Measurements from ENCODE around the gene LIN9.
"Not testable (repeated sequence)": the region's sequence is repeated elsewhere in the genome, so short reads cannot be mapped to it uniquely, and the experiment has no call there.

Gene LIN9

DNA sequence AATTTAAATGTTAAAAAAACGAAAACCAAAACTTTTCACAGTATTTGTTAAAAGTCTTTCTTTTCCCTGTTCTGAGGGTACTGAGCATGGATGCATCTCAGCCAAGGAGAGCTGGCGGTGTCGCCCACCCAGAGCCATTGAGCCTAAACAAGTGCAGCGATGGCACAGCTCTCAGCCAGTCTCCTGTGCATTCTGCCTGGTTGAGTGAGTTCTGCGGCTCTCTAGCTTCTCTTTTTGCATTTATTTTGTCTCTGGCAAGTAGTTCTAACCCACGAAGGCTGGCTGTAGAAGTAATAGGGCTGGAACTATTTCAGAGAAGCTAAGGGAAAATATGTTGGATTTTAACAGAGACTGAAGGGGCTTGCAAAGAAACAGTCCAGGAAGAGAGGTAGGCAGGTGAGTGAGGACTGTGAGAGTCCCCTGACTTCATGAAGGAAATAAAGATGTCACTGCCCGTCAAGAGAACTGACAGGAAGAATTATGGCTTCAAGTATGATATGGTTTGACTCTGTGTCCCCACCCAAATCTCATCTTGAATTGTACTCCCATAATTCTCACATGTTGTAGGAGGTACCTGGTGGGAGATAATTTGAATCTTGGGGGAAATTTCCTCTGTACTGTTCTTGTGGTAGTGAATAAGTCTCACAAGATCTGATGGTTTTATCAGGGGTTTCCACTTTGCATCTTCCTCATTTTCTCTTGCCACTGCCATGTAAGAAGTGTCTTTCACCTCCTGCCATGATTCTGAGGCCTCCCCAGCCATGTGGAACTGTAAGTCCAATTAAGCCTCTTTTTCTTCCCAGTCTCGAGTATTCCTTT is 35.7 kb upstream of the LIN9 start:
- Histone ChIP-seq H3K9me3 (ENCODE audit: control insufficient read depth, insufficient read depth, low read length) (no peaks in the 10 kb centered on the region; the same call in 1 of the 2 replicates), H3K36me3 (ENCODE audit: control insufficient read depth, insufficient read depth, low read length) (no peaks in the 10 kb centered on the region), H3K4me1 (ENCODE audit: control insufficient read depth, insufficient read depth, low read length) (no peaks in the 10 kb centered on the region), H3K27ac (ENCODE audit: low read length) (no peak overlapping the region), H3K4me3 (ENCODE audit: low read length) (no peak overlapping the region), H3K27me3 (ENCODE audit: control insufficient read depth, insufficient read depth, low read length) (no peaks in the 10 kb centered on the region)
- DNase-seq (ENCODE audit: low read depth, low spot score): no peak
- no CpG with 5 or more reads among the region's 8 CpGs for WGBS (ENCODE audit: insufficient coverage, insufficient read length)

DNA sequence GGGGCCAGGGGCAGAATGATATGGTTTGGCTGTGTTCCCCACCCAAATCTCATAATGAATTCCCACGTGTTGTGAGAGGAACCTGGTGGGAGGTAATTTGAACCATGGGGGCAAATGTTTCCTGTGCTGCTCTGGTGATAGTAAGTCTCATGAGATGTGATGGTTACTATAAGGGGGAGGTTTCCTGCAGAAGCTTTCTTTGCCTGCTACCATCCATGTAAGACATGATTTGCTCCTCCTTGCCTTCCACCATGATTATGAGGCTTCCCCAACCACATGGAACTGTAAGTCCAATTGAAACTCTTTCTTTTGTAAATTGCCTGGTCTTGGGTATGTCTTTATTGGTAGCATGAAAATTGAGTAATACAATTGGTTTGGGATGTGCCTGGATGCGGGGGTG is 33.7 kb upstream of the LIN9 start:
- DNase-seq (ENCODE audit: low read depth, low spot score): no peak
- no peak overlapping the region for H3K27ac ChIP-seq (ENCODE audit: low read length)
- H3K27me3 ChIP-seq (ENCODE audit: control insufficient read depth, insufficient read depth, low read length): no peaks in the 10 kb centered on the region
- no CpG with 5 or more reads among the region's 2 CpGs for WGBS (ENCODE audit: insufficient coverage, insufficient read length)
- no peaks in the 10 kb centered on the region for H3K36me3 ChIP-seq (ENCODE audit: control insufficient read depth, insufficient read depth, low read length)
- no peaks in the 10 kb centered on the region for H3K4me1 ChIP-seq (ENCODE audit: control insufficient read depth, insufficient read depth, low read length)
- H3K9me3 ChIP-seq (ENCODE audit: control insufficient read depth, insufficient read depth, low read length): no peaks in the 10 kb centered on the region; the same call in 1 of the 2 replicates
- no peak overlapping the region for H3K4me3 ChIP-seq (ENCODE audit: low read length)

GRCh38 chr1:226340111-226340510 is 31.1 kb upstream of the LIN9 start:
- DNase-seq (ENCODE audit: low read depth, low spot score): not testable (repeated sequence)
- no CpG with 5 or more reads among the region's 3 CpGs for WGBS (ENCODE audit: insufficient coverage, insufficient read length)

DNA sequence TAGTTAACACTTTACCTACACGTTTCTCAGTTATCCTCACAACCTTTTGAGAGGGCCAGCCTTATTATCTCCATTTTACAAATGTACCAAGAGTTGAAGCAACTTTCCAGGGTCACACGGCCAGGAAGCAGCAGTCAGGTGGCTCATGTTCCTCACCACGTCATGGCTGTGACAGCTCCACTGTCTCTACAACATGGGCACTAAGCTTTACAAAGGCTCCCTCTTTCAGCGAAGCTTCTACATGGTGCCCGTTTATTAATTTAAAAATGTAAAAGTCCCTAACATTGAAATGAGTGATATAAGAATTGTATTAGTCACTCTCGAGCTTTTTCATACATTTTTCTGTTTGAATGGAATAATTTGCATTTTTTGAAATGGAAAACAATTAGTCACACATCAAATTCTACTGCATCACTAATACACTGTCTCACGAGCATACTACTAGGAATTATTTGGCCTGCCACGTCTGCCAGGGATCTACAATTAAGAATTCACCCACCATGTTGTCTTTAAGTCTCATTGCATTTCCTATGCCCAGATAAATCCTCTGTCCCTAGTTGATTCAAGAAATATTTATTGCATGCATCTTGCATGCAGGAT is 28.4 kb upstream of the LIN9 start:
- Histone ChIP-seq H3K36me3 (ENCODE audit: control insufficient read depth, insufficient read depth, low read length) (no peaks in the 10 kb centered on the region), H3K4me1 (ENCODE audit: control insufficient read depth, insufficient read depth, low read length) (no peaks in the 10 kb centered on the region), H3K27ac (ENCODE audit: low read length) (no peak overlapping the region), H3K9me3 (ENCODE audit: control insufficient read depth, insufficient read depth, low read length) (no peaks in the 10 kb centered on the region), H3K27me3 (ENCODE audit: control insufficient read depth, insufficient read depth, low read length) (no peaks in the 10 kb centered on the region), H3K4me3 (ENCODE audit: low read length) (no peak overlapping the region)
- DNase-seq (ENCODE audit: low read depth, low spot score): no peak
- no CpG with 5 or more reads among the region's 8 CpGs for whole genome bisulfite sequencing (ENCODE audit: insufficient coverage, insufficient read length)

More at GRCh38 chr1:226340111-226340510, 31.1 kb upstream of the LIN9 start:
- H3K27me3 ChIP-seq (ENCODE audit: control insufficient read depth, insufficient read depth, low read length); H3K9me3 ChIP-seq (ENCODE audit: control insufficient read depth, insufficient read depth, low read length); H3K27ac ChIP-seq (ENCODE audit: low read length); H3K36me3 ChIP-seq (ENCODE audit: control insufficient read depth, insufficient read depth, low read length); H3K4me1 ChIP-seq (ENCODE audit: control insufficient read depth, insufficient read depth, low read length); H3K4me3 ChIP-seq (ENCODE audit: low read length): not testable (repeated sequence)

- Histone ChIP-seq H3K27ac (ENCODE audit: low read length) (no peak overlapping the region), H3K36me3 (ENCODE audit: control insufficient read depth, insufficient read depth, low read length) (no peaks in the 10 kb centered on the region), H3K4me3 (ENCODE audit: low read length) (no peak overlapping the region), H3K9me3 (ENCODE audit: control insufficient read depth, insufficient read depth, low read length) (no peaks in the 10 kb centered on the region), H3K4me1 (ENCODE audit: control insufficient read depth, insufficient read depth, low read length) (no peaks in the 10 kb centered on the region), H3K27me3 (ENCODE audit: control insufficient read depth, insufficient read depth, low read length) (no peaks in the 10 kb centered on the region)
- DNase-seq (ENCODE audit: low read depth, low spot score): no peak
- no CpG with 5 or more reads among the region's 1 CpG for WGBS (ENCODE audit: insufficient coverage, insufficient read length)
Observed at GRCh38 chr1:226335661-226336060, 26.7 kb upstream of the LIN9 start.

GRCh38 chr1:226332947-226333346 is 24.0 kb upstream of the LIN9 start:
- WGBS (ENCODE audit: insufficient coverage, insufficient read length): no CpG with 5 or more reads among the region's 2 CpGs
- H3K27ac ChIP-seq (ENCODE audit: low read length): no peak overlapping the region
- no peaks in the 10 kb centered on the region for H3K27me3 ChIP-seq (ENCODE audit: control insufficient read depth, insufficient read depth, low read length)
- H3K4me1 ChIP-seq (ENCODE audit: control insufficient read depth, insufficient read depth, low read length): no peaks in the 10 kb centered on the region
- no peaks in the 10 kb centered on the region for H3K9me3 ChIP-seq (ENCODE audit: control insufficient read depth, insufficient read depth, low read length)
- H3K4me3 ChIP-seq (ENCODE audit: low read length): no peak overlapping the region
- no peak for DNase-seq (ENCODE audit: low read depth, low spot score)
- H3K36me3 ChIP-seq (ENCODE audit: control insufficient read depth, insufficient read depth, low read length): no peaks in the 10 kb centered on the region

- no peak for DNase-seq (ENCODE audit: low read depth, low spot score)
- no peaks in the 10 kb centered on the region for H3K9me3 ChIP-seq (ENCODE audit: control insufficient read depth, insufficient read depth, low read length)
- no CpG with 5 or more reads among the region's 3 CpGs for WGBS (ENCODE audit: insufficient coverage, insufficient read length)
Observed at GRCh38 chr1:226329237-226329636, 20.3 kb upstream of the LIN9 start.

GRCh38 chr1:226327761-226328162 is 18.8 kb upstream of the LIN9 start:
- no peaks in the 10 kb centered on the region for H3K36me3 ChIP-seq (ENCODE audit: control insufficient read depth, insufficient read depth, low read length)
- no peak overlapping the region for H3K4me3 ChIP-seq (ENCODE audit: low read length)
- H3K27me3 ChIP-seq (ENCODE audit: control insufficient read depth, insufficient read depth, low read length): no peaks in the 10 kb centered on the region
- no peak overlapping the region for H3K27ac ChIP-seq (ENCODE audit: low read length)
- H3K9me3 ChIP-seq (ENCODE audit: control insufficient read depth, insufficient read depth, low read length): no peaks in the 10 kb centered on the region
- WGBS (ENCODE audit: insufficient coverage, insufficient read length): no CpG with 5 or more reads among the region's 2 CpGs
- no peaks in the 10 kb centered on the region for H3K4me1 ChIP-seq (ENCODE audit: control insufficient read depth, insufficient read depth, low read length)
- no peak for DNase-seq (ENCODE audit: low read depth, low spot score)

More at GRCh38 chr1:226329237-226329636, 20.3 kb upstream of the LIN9 start:
- Histone ChIP-seq H3K36me3 (ENCODE audit: control insufficient read depth, insufficient read depth, low read length) (no peaks in the 10 kb centered on the region), H3K27ac (ENCODE audit: low read length) (no peak overlapping the region), H3K27me3 (ENCODE audit: control insufficient read depth, insufficient read depth, low read length) (no peaks in the 10 kb centered on the region), H3K4me1 (ENCODE audit: control insufficient read depth, insufficient read depth, low read length) (no peaks in the 10 kb centered on the region), H3K4me3 (ENCODE audit: low read length) (no peak overlapping the region)

GRCh38 chr1:226325178-226325577 is 16.2 kb upstream of the LIN9 start:
- no CpG with 5 or more reads among the region's 1 CpG for WGBS (ENCODE audit: insufficient coverage, insufficient read length)
- Histone ChIP-seq H3K9me3 (ENCODE audit: control insufficient read depth, insufficient read depth, low read length) (no peaks in the 10 kb centered on the region), H3K4me1 (ENCODE audit: control insufficient read depth, insufficient read depth, low read length) (no peaks in the 10 kb centered on the region), H3K27ac (ENCODE audit: low read length) (no peak overlapping the region), H3K27me3 (ENCODE audit: control insufficient read depth, insufficient read depth, low read length) (no peaks in the 10 kb centered on the region), H3K36me3 (ENCODE audit: control insufficient read depth, insufficient read depth, low read length) (no peaks in the 10 kb centered on the region), H3K4me3 (ENCODE audit: low read length) (no peak overlapping the region)
- no peak for DNase-seq (ENCODE audit: low read depth, low spot score)

DNA sequence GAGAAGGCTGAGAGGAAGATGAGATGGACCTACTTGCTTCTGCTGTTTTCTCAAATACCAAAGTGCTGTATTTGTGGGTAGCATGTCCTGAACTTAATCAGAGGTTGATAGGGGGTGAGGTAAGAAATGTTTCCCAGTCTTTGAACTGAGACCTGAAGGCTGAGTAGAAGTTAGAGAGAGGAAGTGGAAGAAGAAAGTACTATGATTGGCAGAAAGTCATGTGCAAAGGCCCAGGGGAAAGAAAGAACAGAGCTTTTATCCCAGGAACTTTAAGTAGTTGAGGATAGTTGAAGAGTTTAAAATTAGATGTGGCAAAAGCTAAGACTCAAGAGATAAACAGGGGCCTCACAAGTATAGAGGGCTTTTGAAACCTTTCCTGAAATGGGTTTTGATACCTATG is 15.5 kb upstream of the LIN9 start:
- Histone ChIP-seq H3K27ac (ENCODE audit: low read length) (no peak overlapping the region), H3K36me3 (ENCODE audit: control insufficient read depth, insufficient read depth, low read length) (no peaks in the 10 kb centered on the region), H3K4me3 (ENCODE audit: low read length) (no peak overlapping the region), H3K9me3 (ENCODE audit: control insufficient read depth, insufficient read depth, low read length) (no peaks in the 10 kb centered on the region), H3K27me3 (ENCODE audit: control insufficient read depth, insufficient read depth, low read length) (no peaks in the 10 kb centered on the region), H3K4me1 (ENCODE audit: control insufficient read depth, insufficient read depth, low read length) (no peaks in the 10 kb centered on the region)
- DNase-seq (ENCODE audit: low read depth, low spot score): no peak

DNA sequence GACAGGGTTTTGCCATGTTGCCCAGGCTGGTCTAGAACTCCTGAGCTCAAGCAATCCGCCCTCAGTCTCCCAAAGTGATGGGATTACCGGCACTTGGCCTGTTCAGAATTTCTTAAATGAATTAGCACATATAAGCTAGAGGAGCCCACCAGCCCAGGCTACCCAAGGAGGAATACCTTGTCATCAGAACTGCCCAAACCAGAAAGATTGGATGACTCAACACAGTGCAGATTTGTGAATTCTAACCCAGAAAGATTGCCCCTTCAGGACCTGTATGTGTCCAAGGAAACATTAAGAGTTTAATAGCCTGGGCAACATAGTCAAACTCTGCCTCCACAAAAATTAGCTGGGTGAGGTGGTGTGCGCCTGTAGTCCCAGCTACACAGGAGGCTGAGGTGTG is 14.0 kb upstream of the LIN9 start:
- Histone ChIP-seq H3K27me3 (ENCODE audit: control insufficient read depth, insufficient read depth, low read length) (no peaks in the 10 kb centered on the region), H3K36me3 (ENCODE audit: control insufficient read depth, insufficient read depth, low read length) (no peaks in the 10 kb centered on the region), H3K4me3 (ENCODE audit: low read length) (no peak overlapping the region), H3K4me1 (ENCODE audit: control insufficient read depth, insufficient read depth, low read length) (no peaks in the 10 kb centered on the region), H3K27ac (ENCODE audit: low read length) (no peak overlapping the region), H3K9me3 (ENCODE audit: control insufficient read depth, insufficient read depth, low read length) (no peaks in the 10 kb centered on the region)
- no CpG with 5 or more reads among the region's 3 CpGs for WGBS (ENCODE audit: insufficient coverage, insufficient read length)
- DNase-seq (ENCODE audit: low read depth, low spot score): no peak
